GM18511 (cell line): Measurements from ENCODE around the gene CLMN.
"Not testable (repeated sequence)": the region's sequence is repeated elsewhere in the genome, so short reads cannot be mapped to it uniquely, and the experiment has no call there.

Source experiments
- ATAC-seq: cut with Tn5 transposase; IDR thresholded peaks from one replicate; pipeline ENCODE4 v1.9.1; 2021; ENCODE audit warnings: mild to moderate bottlenecking, moderate library complexity; ENCODE audit not compliant: unreplicated experiment

CLMN gene

DNA sequence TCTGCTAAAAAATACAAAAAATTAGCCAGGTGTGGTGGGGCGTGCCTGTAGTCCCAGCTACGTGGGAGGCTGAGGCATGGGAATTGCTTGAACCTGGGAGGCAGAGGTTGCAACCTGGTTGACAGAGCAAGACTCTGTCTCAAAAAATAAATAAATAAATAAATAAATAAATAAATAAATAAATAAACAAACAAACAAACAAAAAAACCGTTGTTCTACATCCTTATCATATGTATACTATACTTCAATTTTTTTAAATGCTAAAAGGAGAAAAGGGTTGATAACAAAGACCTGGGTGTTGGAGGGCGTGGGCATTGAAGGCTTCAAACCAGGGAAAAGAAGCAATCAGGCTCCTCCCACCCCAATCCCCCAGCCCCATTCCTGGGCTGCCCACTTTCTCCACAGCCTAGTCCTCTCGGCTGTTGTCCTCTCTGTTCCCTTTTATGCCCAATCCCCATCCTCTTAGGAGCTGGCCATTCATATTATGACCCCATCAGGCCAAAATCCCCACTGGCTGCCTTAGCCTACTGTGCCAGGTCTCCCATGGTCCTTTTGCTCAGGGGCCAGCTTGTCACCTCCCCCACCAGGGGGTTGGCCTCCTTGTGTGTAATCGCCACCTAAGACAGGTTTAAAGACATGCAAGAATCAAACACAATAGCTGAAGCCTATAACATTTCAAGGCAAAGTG, 30.2 kb downstream of the CLMN start:
- ATAC-seq, result no peak

DNA sequence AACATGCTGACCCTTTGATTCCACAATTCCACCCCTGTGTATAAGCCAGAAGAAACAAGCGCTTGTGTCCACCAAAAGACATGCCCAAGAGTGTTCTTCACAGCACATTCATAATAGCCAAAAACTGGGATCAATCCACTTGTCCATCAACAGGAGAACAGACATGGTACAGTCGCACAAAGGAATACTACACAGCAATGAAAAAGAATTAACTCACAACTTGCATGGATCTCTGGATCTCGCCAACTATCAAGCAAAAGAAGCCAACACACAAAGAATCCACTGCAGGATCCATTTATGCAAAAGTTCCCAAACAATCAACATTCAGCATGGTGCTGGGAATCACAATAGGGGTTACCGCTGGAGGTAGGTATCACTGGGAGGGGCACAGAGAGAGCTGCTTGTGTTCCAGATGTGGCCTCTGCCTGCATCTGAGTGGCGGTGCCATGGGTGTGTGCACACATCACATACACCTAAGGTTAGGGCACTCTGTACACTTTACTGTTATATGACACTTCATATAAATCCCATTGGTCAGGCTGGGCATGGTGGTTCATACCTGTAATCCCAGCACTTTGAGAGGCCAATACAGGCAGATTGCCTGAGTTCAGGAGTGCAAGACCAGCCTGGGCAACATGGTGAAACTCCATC, 30.9 kb downstream of the CLMN start:
- ATAC-seq, result no peak

DNA sequence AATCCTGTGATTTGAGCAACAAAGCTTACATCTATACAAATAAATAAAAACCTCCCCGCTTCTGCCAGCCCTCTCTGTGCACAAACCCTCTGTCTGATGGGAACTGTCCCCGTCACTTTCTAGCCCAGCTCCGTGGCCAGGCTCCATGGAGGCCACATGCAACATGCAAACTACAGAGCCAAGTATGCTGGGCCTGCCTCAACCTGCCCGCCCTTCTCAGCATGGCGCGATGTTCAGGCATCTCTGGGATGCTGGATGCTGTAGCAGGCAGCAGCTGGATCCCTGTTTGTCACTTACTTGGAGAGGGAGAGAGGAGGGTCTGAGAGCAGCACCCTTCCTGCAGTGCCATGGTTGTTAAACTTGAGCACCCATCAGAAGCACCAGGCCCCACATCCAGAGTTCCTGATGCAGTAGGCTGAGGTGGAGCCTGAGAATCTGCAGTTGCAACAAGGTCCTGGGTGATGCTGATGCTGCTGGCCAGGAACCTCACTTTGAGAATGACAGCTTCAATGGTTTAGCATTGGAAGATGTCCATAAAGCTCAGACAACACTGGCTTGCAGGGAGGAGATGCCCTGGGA, 32.4 kb downstream of the CLMN start:
- ATAC-seq, result no peak

DNA sequence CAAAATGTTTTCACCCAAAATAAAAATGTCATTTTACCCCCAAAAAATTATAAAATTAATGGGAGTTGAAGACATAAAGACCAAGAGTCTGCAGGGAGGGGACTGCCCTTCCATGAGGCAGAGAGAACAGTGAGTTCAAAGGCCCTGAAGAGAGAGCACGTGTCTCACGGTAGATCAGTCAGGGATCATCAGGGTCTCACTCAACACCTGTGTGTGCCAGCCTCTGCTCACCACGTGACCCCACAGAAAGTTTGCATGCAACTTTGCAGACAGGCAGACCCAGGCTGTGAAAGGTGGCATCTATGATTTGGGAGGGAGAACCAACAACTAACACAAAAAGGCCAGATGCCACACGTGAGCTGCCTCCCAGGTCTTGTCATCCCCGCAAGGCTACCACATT, 33.1 kb downstream of the CLMN start:
- no peak for ATAC-seq

DNA sequence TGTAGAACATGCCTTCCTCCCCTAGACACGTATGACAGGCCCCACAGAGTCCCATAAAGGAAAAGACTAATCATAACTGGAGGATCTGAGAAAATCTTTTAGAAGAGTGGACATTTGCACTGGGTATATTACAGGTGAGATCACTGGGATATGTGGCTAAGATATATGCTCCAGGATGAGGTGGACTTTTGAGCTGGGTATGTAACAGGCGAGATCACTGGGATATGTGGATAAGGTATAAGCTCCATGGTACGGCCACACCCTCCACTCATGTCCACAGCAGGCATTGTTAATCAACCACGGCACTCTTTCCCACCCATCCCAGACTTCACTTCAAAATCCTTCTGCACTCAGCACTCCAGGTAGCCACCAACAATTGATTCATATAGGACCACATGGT, 34.1 kb downstream of the CLMN start:
- no peak for ATAC-seq

DNA sequence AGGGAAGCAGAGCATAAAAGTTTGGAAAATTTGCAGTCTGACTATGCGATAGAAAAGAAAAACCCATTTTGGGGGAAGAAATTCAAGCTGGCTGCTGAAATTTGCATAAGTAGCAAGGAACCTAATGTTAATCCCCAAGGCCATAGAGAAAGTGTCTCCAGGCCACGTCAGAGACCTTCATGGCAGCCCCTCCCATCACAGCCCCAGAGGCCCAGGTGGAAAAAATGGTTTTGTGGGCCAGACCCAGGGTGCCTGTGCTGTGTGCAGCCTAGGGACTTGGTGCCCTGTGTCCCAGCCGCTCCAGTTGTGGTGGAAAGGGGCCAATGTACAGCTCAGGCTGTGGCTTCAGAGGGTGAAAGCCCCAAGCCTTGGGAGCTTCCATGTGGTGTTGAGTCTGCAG, 35.9 kb downstream of the CLMN start:
- ATAC-seq, result not testable (repeated sequence)

DNA sequence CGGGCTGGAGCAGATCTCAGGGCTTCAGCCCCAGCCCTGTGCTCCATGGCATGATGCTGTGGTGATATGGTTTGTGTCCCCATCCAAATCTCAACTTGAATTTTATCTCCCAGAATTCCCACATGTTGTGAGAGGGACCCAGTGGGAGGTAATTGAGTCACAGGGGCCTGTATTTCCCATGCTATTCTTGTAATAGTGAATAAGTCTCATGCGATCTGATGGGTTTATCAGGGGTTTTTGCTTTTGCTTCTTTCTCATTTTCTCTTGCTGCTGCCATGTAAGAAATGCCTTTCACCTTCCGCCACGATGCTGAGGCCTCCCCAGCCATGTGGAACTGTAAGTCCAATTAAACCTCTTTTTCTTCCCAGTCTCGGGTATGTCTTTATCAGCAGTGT, 36.7 kb downstream of the CLMN start:
- ATAC-seq, result not testable (repeated sequence)

DNA sequence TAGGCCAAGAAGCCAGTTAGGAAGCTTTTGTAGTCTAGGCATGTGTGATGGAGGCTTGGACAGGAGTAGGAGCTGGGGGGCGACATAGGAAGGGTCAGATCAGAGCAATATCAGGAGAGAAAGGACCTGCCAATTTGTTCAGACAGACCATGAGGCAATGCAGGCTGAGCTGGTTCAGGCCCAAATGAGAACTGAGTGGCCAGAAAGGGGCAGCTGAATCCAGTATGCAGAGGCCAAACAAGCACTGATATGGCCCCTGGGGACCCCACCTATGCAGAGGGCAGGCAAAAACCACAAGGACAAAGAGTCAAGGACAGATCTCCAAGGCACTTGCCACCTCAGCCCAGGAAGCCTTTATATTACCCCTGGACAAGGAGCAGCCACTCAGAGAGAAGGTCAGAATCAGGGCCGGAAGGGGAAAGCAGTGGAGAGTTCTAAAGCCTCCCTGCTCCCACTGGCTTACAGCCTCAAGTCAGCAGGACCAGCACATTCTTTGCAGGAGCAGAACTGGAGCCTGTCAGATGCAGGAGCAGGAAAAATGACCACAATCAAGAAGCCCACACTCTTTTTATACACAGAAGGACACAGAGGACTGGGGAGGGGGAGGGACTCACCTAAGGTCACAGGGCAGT, 37.2 kb downstream of the CLMN start:
- ATAC-seq, result no peak

DNA sequence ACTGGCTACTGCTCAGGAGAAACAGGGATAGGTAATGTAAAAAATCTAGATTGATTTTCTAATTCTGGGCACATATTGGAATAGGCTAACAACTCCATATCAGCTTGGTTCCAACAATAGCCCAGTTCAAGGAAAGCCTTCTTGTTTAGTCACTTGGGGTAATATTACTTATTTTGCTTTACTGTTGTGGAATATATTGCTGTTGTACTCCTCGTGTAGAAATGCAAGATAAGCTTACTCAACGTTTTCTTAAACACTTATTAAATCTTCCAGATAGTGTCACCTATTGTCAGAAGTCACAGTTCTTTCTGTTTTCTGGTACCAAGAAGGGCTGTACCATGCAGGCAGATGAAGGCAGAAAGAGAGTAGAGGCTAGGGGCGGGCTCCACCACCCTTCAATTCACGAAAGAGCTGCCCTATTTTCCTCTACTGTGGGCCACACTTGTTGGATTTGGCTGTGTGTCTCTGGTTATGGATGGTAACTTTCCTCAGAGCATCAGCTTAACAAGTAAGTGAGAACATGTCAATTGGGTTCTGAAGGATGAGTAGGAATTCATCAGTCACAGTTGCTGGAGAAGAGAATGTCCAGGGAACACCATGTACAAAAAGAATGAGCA, 38.0 kb downstream of the CLMN start:
- no peak for ATAC-seq

DNA sequence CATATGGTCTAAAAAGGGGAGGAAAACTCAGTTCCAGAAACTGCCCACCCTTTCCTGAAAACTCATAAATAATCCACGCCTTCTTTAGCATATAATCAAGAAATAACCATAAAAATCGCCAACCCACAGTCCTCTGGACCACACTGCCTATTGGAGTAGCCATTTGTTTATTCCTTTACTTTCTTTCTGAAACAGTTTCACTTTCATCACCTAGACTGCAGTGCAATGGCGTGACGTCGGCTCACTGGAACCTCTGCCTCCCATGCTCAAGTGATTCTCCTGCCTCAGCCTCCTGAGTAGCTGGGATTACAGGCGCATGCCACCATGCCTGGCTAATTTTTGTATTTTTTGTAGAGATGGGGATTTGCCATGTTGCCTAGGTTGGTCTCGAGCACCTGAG, 44.2 kb downstream of the CLMN start:
- no peak for ATAC-seq

DNA sequence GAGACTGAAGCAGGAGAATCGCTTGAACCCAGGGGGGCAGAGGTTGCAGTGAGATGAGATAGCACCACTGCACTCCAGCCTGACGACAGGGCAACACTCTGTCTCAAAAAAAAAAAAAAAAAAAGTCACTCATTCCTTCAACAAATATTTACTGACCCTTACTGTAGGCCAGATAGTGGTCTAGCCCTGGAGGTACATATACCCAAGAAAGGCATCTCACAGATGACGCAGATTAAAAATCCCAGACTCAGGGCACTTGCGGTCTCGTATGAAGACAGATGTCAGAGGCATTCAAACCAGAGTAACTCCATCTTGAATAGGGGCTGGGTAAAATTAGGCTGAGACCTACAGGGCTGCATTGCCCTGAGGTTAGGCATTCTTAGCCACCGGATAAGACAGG, 44.8 kb downstream of the CLMN start:
- no peak for ATAC-seq

DNA sequence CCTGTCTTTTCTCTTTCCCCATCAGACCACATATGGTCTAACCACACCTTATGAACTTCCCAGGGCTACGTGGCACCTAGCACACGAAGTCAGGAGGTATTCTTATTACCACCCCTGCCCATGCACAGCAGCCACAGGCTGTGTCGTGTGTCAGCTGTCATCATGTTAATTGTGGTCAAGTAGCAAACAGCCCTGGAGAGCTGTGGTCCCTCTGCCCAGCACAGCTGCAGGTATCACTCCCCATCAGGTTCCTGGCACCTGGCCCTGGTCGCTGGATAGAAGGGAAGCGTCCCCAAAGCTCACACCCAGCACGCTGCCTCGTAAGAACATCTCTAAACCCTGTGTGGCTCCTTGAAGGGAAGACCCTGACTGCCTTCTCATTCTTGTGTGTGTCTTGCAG, 45.4 kb downstream of the CLMN start:
- no peak for ATAC-seq

DNA sequence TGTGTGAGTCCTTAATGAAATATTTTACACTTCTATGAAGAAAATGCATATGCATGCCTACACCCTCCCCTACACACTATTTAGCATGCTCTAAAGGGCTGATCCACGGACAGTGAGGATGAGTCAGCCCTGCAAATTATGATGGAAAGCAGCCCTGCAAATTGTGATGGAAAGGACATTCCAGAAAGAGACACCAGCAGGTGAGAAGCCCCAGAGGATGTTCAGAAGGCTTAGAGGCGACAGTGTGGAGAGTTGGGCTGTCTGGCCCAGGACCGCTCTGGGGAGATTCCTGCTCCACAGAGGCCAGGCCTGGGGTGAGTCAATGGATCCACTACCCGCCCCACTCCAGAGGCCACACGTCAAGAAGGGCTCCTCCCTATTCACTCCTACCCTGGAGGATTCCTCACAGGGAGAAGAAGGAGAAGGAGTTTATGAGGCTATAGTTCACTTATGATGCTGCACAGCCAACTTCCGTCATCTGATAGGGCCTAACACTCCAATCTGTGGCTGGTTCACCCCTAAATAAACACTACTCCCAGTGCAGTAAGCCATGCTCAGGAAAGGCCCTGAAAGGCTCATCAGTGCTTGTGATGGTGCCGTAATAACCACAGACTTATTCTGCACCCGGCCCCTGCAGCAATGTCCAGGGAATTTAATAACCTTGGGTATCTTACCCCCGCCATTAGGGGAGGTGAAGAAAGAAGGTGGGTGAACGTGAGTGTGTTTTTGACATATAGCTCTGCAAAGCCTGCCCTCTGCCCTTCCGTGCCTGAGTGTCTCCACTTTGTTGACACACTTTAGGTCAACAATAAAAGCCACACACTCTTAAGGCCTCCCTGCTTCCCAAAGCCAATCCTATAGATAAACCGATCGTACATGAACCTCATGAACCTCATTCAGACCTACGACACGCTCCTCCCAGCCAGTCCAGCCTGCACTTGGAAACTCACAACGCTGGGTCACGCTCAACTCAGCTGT, 46.4 kb downstream of the CLMN start:
- no peak for ATAC-seq

DNA sequence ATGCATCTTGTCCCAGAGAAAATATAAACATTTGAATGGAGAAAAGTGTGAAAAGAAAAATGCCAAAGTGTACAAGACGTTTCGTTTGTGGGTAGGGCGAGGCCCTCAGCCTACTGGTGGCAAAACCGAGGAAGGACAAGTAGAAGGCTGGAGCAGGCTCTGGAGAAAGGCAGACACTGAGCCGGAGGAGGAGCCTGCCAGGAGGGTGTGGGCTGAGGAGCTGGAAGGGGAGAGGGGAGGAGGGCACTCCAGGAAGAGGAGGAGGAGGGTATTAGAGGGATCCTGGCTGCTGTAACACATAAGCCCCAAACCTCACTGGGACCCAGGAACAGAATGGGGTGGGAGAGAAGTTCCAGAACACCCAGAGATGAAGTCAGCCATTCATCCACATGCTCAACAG, 47.7 kb downstream of the CLMN start:
- ATAC-seq, result no peak

DNA sequence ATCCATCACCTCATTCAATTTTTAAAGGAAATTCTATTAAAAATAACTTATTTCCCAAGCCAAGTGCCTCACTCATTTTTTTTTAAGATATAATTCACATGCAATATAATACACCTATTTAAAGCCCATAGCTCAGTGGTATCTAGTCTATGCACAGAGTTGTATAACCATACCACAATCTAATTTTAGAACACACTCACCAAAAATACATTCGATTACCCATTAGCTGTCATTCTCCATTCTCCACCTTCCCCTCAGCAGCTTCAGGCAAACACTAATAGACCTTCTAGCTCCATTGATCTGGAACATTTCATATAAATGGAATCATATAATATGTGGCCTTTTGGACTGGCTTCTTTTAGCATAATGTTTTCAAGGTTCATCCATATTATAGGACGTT, 49.5 kb downstream of the CLMN start:
- peak; percentile 51 for ATAC-seq

DNA sequence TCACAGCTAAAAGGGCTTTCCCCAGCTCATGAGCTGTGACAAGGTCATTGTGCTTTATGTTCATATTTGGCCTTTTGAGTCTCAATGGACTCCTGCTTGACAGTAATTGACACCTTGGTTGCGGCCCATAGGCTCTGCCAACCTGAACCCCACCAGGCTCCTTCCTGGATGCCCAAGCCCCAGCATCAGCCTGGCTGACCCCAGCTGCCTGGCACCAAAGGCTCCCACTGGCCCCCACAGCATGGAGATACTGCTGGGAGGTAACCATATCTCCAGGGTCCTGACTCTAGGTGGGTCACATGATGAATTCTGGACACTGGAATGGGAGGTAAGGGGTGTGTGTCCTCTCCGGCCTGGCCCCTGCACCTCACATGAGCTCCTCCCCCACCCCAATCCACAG, 50.2 kb downstream of the CLMN start:
- ATAC-seq, result no peak

DNA sequence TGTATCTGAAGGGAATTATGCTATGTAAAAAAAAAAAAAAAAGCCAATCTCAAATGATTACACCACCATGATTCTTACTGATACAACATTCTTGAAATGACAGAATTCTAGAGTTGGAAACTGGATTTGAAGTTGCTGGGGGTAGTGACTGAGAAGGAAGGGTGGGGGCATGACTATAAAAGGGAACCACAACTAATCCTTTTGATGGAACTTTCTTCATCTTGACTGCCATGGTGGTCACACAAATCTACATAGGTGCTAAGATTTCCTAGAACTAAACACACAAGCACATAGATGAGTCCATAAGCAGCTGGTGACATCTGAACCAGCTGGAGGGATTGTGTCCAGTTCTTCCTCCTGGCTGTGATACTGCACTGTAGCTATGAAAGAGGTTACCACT, 51.4 kb downstream of the CLMN start:
- no peak for ATAC-seq

DNA sequence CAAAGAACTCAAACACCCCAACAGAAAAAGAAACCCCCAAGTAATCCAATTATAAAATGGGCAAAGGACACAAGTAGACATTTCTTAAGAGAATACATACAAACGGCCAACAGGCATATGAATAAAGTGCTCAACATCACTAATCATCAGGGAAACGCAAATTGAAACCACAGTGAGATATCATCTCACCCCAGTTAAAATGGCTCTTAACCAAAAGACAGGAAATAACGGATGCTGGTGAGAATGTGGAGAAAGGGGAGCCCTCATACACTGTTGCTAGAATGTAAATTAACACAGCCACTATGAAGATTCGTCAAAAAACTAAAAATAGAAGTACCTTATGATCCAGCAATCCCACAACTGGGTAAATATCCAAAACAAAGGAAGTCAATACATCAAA, 52.4 kb downstream of the CLMN start:
- ATAC-seq, result no peak

DNA sequence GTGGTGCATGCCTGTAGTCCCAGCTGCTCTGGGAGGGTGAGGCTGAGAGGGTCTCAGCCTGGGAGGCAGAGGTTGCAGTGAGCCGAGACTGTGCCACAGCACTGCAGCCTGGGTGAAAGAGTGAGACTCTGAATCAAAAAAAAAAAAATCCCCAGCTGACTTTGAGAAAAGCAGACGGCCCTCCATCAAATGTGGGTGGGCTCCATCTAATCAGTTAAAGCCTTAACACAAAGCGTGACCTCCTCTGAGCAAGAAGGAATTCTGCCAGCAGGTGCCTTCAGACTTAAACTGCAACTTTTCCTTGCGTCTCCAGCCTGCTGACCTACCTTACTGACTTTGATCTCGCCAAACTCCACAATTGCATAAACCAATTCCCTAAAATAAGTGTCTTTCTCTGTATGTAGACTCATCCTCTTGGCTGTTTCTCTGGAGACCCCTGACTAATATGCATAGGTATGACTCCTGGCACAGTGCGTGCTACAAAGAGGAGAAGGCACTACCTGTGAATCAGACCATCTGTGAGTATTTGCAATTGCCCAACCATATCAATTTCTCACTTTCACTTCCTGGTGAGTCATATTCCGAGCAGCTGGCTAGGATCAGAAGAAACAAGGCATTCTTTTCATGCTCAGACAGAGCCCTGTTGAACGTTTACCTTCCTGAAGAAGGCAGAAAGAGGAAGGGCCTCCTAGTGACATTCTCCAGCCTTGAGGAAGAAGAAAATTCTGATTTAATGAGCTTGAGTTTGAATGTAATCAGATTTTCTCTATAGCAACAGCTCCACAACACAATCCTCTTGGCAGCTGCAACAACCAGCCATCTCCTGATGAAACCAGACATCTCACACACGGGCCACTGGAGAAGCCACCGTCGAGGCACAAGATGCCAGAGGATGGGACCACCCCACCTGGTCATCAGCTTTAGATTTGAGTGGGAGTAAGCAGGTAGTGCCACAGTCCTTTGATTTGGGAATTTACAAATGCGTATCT, 54.3 kb downstream of the CLMN start:
- peak; percentile 89 for ATAC-seq
